ENCODE results near the gene ZNF70. TPM values are rescaled to one million over a fixed set of nuclear protein-coding genes. Genes with fewer than 3 reads are reported as not detected.

Gene ZNF70
- total RNA-seq, 1 experiment from 2014 or later: 2.3 TPM

DNA sequence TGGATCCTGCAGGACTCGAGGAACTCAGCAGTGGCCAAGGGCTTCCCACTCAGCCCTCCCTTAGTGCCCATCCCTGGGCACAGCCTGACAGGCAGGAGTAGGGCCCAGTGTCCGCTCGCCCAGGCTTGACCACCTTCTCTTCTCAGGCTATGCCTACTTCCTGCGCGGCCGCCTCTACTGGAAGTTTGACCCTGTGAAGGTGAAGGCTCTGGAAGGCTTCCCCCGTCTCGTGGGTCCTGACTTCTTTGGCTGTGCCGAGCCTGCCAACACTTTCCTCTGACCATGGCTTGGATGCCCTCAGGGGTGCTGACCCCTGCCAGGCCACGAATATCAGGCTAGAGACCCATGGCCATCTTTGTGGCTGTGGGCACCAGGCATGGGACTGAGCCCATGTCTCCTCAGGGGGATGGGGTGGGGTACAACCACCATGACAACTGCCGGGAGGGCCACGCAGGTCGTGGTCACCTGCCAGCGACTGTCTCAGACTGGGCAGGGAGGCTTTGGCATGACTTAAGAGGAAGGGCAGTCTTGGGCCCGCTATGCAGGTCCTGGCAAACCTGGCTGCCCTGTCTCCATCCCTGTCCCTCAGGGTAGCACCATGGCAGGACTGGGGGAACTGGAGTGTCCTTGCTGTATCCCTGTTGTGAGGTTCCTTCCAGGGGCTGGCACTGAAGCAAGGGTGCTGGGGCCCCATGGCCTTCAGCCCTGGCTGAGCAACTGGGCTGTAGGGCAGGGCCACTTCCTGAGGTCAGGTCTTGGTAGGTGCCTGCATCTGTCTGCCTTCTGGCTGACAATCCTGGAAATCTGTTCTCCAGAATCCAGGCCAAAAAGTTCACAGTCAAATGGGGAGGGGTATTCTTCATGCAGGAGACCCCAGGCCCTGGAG, 32.6 kb upstream of the ZNF70 start:
- ChIA-PET CTCF (no interaction called here), POLR2A (ENCODE audit: unreplicated experiment) (no interaction called here)
- intact Hi-C loops (cut with micrococcal nuclease): no loop called here
- H2AFZ ChIP-seq (ENCODE audit: low read length): no peak overlapping the region
- H3K9ac ChIP-seq (ENCODE audit: low read length): no peak overlapping the region
- no peaks in the 10 kb centered on the region for H3F3A ChIP-seq (ENCODE audit: low read length, unreplicated experiment)
- no TSS peak for BruUV-seq (replicated peaks)
- H3K36me3 ChIP-seq (ENCODE audit: low read depth, low read length): no peaks in the 10 kb centered on the region
- ATAC-seq (no peak), DNase-seq (no peak)
- TF ChIP-seq EZH2 (IDR thresholded peaks at IDR 0.05; ENCODE audit: low read length, unreplicated experiment) (no peak), EZH2phosphoT487 (IDR thresholded peaks at IDR 0.05; ENCODE audit: borderline replicate concordance, low read length) (no peak)
- TF ChIP-seq, protein P1, sequence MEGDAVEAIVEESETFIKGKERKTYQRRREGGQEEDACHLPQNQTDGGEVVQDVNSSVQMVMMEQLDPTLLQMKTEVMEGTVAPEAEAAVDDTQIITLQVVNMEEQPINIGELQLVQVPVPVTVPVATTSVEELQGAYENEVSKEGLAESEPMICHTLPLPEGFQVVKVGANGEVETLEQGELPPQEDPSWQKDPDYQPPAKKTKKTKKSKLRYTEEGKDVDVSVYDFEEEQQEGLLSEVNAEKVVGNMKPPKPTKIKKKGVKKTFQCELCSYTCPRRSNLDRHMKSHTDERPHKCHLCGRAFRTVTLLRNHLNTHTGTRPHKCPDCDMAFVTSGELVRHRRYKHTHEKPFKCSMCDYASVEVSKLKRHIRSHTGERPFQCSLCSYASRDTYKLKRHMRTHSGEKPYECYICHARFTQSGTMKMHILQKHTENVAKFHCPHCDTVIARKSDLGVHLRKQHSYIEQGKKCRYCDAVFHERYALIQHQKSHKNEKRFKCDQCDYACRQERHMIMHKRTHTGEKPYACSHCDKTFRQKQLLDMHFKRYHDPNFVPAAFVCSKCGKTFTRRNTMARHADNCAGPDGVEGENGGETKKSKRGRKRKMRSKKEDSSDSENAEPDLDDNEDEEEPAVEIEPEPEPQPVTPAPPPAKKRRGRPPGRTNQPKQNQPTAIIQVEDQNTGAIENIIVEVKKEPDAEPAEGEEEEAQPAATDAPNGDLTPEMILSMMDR (conservative IDR thresholded peaks at IDR 0.05; ENCODE audit: low read depth, low read length): no peak
- no peaks in the 10 kb centered on the region for H3K9me3 ChIP-seq (ENCODE audit: low read length)
- peaks cover 21% of the 10 kb centered on the region; the same call in 1 of the 2 replicates for H3K4me1 ChIP-seq (ENCODE audit: insufficient read depth, low read length)
- peaks cover 13% of the 10 kb centered on the region for H3K79me2 ChIP-seq (ENCODE audit: low read length)
- no peak overlapping the region for H3K4me3 ChIP-seq (ENCODE audit: low read length)
- no peak overlapping the region for H3K4me2 ChIP-seq (ENCODE audit: low read length)
- no peaks in the 10 kb centered on the region for H3K9me2 ChIP-seq (replicated peaks; ENCODE audit: low read length)
- H3K27ac ChIP-seq (ENCODE audit: low read length): no peak overlapping the region
- no peaks in the 10 kb centered on the region for H3K27me3 ChIP-seq (ENCODE audit: low read length)
- H4K20me1 ChIP-seq (ENCODE audit: low read length): peaks cover 11% of the 10 kb centered on the region

DNA sequence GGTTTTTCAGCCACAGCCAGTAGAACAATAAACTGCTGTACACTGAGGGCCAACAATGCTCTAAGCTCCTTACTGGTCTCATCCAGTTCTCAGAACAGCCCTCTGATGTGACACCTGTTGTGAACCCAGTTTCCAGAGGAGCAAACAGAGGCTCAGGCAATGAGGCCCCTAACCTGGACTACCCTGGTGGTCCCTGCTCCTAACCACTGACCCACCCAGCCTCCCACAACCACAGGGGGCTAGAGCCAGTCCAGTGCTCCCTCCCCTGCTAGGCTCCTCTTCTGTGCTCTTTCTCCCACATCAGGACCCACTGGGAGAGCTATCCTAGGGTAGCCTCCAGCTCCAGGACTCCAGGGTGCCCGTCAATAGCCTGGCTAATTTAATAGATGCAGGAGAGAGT, 31.8 kb upstream of the ZNF70 start:
- ChIA-PET POLR2A (ENCODE audit: unreplicated experiment) (no interaction called here), CTCF (no interaction called here)
- no peak for TF ChIP-seq EZH2 (IDR thresholded peaks at IDR 0.05; ENCODE audit: low read length, unreplicated experiment)
- TF ChIP-seq EZH2phosphoT487 (IDR thresholded peaks at IDR 0.05; ENCODE audit: borderline replicate concordance, low read length): no peak
- TF ChIP-seq, protein P1 (conservative IDR thresholded peaks at IDR 0.05; ENCODE audit: low read depth, low read length): no peak
- Histone ChIP-seq H3K4me2 (ENCODE audit: low read length) (no peak overlapping the region), H3K4me3 (ENCODE audit: low read length) (no peak overlapping the region), H3K79me2 (ENCODE audit: low read length) (peaks cover 5% of the 10 kb centered on the region), H3K4me1 (ENCODE audit: insufficient read depth, low read length) (peaks cover 14% of the 10 kb centered on the region; the same call in 1 of the 2 replicates), H3K9me3 (ENCODE audit: low read length) (no peaks in the 10 kb centered on the region), H2AFZ (ENCODE audit: low read length) (no peak overlapping the region), H3K27me3 (ENCODE audit: low read length) (no peaks in the 10 kb centered on the region), H3K9ac (ENCODE audit: low read length) (no peak overlapping the region), H3K27ac (ENCODE audit: low read length) (no peak overlapping the region), H3K9me2 (replicated peaks; ENCODE audit: low read length) (no peaks in the 10 kb centered on the region), H4K20me1 (ENCODE audit: low read length) (peaks cover 3% of the 10 kb centered on the region; the same call in 1 of the 2 replicates), H3F3A (ENCODE audit: low read length, unreplicated experiment) (no peaks in the 10 kb centered on the region), H3K36me3 (ENCODE audit: low read depth, low read length) (no peaks in the 10 kb centered on the region)
- DNase-seq (no peak), ATAC-seq (no peak)
- intact Hi-C loops (cut with micrococcal nuclease): no loop called here
- no TSS peak for BruUV-seq (replicated peaks)

DNA sequence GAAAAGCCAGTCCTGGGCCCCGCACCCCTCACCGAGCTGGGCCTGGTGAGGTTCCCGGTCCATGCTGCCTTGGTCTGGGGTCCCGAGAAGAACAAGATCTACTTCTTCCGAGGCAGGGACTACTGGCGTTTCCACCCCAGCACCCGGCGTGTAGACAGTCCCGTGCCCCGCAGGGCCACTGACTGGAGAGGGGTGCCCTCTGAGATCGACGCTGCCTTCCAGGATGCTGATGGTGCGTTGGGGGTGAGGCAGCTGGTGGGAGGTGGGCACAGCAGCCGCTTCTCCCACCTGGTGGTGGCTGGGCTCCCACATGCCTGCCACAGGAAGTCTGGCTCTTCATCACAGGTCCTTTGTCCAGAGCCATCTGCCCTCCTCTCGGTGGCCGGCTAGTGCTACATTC, 31.3 kb upstream of the ZNF70 start:
- CTCF ChIA-PET: interaction anchor here (1.0 kb wide), 1 partner anchor 11 kb away, joined by 3 read pairs; no protein-coding TSS in a partner anchor

More for the DNA sequence above, 31.3 kb upstream of the ZNF70 start:
- no peak overlapping the region for H3K4me3 ChIP-seq (ENCODE audit: low read length)
- H2AFZ ChIP-seq (ENCODE audit: low read length): no peak overlapping the region
- no peaks in the 10 kb centered on the region for H3K9me2 ChIP-seq (replicated peaks; ENCODE audit: low read length)
- H3K9me3 ChIP-seq (ENCODE audit: low read length): no peaks in the 10 kb centered on the region
- no peaks in the 10 kb centered on the region for H3F3A ChIP-seq (ENCODE audit: low read length, unreplicated experiment)
- no peaks in the 10 kb centered on the region for H3K27me3 ChIP-seq (ENCODE audit: low read length)
- DNase-seq (no peak), ATAC-seq (no peak)
- H4K20me1 ChIP-seq (ENCODE audit: low read length): no peaks in the 10 kb centered on the region
- H3K4me2 ChIP-seq (ENCODE audit: low read length): no peak overlapping the region
- peaks cover under 1% of the 10 kb centered on the region for H3K79me2 ChIP-seq (ENCODE audit: low read length)
- POLR2A ChIA-PET (ENCODE audit: unreplicated experiment): no interaction called here
- H3K36me3 ChIP-seq (ENCODE audit: low read depth, low read length): no peaks in the 10 kb centered on the region
- H3K27ac ChIP-seq (ENCODE audit: low read length): no peak overlapping the region
- TF ChIP-seq EZH2phosphoT487 (IDR thresholded peaks at IDR 0.05; ENCODE audit: borderline replicate concordance, low read length) (no peak), EZH2 (IDR thresholded peaks at IDR 0.05; ENCODE audit: low read length, unreplicated experiment) (no peak)
- TF ChIP-seq, protein P1 (conservative IDR thresholded peaks at IDR 0.05; ENCODE audit: low read depth, low read length): no peak
- intact Hi-C loops (cut with micrococcal nuclease): no loop called here
- peaks cover 14% of the 10 kb centered on the region; the same call in 1 of the 2 replicates for H3K4me1 ChIP-seq (ENCODE audit: insufficient read depth, low read length)
- no peak overlapping the region for H3K9ac ChIP-seq (ENCODE audit: low read length)
- no TSS peak for BruUV-seq (replicated peaks)
